ENCODE results near the gene RPL26.

The RPL26 gene

GRCh38 chr17:8341456-8341855 is 41.5 kb downstream of the RPL26 start:
- no peak for DNase-seq
- Mint-ChIP-seq H3K27me3 (peaks cover 15 to 19% of the 10 kb centered on the region in 2 donors), H3K36me3 (no peaks in the 10 kb centered on the region), H3K27ac (no peak overlapping the region), H3K4me1 (peaks cover 8 to 13% of the 10 kb centered on the region in 2 donors), H3K9me3 (no peaks in the 10 kb centered on the region), H3K4me3 (no peak overlapping the region)
- ATAC-seq (replicated peaks) = no peak

GRCh38 chr17:8339540-8339939 is 43.5 kb downstream of the RPL26 start, which contains the start of gene ODF4:
Gene ODF4, plus strand, starts transcription at chr17:8339840. Its CDS starts 212 bp downstream, at chr17:8340052.
- Mint-ChIP-seq H3K9me3 (no peaks in the 10 kb centered on the region), H3K27me3 (peaks cover under 1 to 6% of the 10 kb centered on the region in 2 donors), H3K4me3 (no peak within 1 kb of the TSS), H3K36me3 (no peaks in the 10 kb centered on the region), H3K4me1 (peaks cover 8 to 13% of the 10 kb centered on the region in 2 donors), H3K27ac (no peak within 1 kb of the TSS)
- DNase-seq (no peak), ATAC-seq (replicated peaks) (no peak)

- no peak for DNase-seq
- Mint-ChIP-seq H3K36me3 (no peaks in the 10 kb centered on the region), H3K27ac (no peak overlapping the region), H3K27me3 (peaks cover 0 to 6% of the 10 kb centered on the region in 2 donors), H3K9me3 (no peaks in the 10 kb centered on the region), H3K4me1 (peaks cover 8 to 13% of the 10 kb centered on the region in 2 donors), H3K4me3 (no peak overlapping the region)
- ATAC-seq (replicated peaks) = no peak
These were observed 44.2 kb downstream of the RPL26 start for GRCh38 chr17:8338753-8339140.

- H3K4me3 Mint-ChIP-seq = peak overlapping the region; percentile 30 to 39
- no peaks in the 10 kb centered on the region for H3K9me3 Mint-ChIP-seq
- no peaks in the 10 kb centered on the region for H3K36me3 Mint-ChIP-seq
- ATAC-seq (replicated peaks) (peak; percentile 49 to 52), DNase-seq (no peak)
- H3K27ac Mint-ChIP-seq = no peak overlapping the region
- peaks cover 8 to 13% of the 10 kb centered on the region in 2 donors for H3K4me1 Mint-ChIP-seq
- H3K27me3 Mint-ChIP-seq = peaks cover 0 to 11% of the 10 kb centered on the region in 2 donors
These were observed 44.9 kb downstream of the RPL26 start for GRCh38 chr17:8337802-8338752.

GRCh38 chr17:8333281-8333680 is 49.7 kb downstream of the RPL26 start:
- Mint-ChIP-seq H3K36me3 (no peaks in the 10 kb centered on the region), H3K4me3 (no peak overlapping the region), H3K4me1 (peaks cover 6 to 7% of the 10 kb centered on the region in 2 donors), H3K27me3 (peaks cover 25 to 31% of the 10 kb centered on the region in 2 donors), H3K9me3 (no peaks in the 10 kb centered on the region), H3K27ac (no peak overlapping the region)
- ATAC-seq (replicated peaks) (no peak), DNase-seq (no peak)

- Mint-ChIP-seq H3K9me3 (no peaks in the 10 kb centered on the region), H3K4me3 (no peak overlapping the region), H3K27me3 (peaks cover 31 to 35% of the 10 kb centered on the region in 2 donors), H3K27ac (no peak overlapping the region), H3K4me1 (peaks cover under 1 to 1% of the 10 kb centered on the region in 2 donors), H3K36me3 (no peaks in the 10 kb centered on the region)
- ATAC-seq (replicated peaks) (no peak), DNase-seq (no peak)
These were observed 50.3 kb downstream of the RPL26 start for GRCh38 chr17:8332688-8333087.

GRCh38 chr17:8332128-8332527 is 50.9 kb downstream of the RPL26 start:
- DNase-seq (no peak), ATAC-seq (replicated peaks) (no peak)
- Mint-ChIP-seq H3K4me1 (peaks cover under 1 to 4% of the 10 kb centered on the region in 2 donors), H3K9me3 (no peaks in the 10 kb centered on the region), H3K27me3 (peaks cover 36 to 39% of the 10 kb centered on the region in 2 donors), H3K27ac (no peak overlapping the region), H3K4me3 (no peak overlapping the region), H3K36me3 (no peaks in the 10 kb centered on the region)

Data from stimulated activated naive B cell treated with anti-CD40 and anti-IgM and Interleukin-4, amounts not matched to agents 10 μg/mL and 1 μg/mL and 100 μg/mL, for 72 hours (primary cell).